ENCODE data around the gene PNMA8A.

GRCh38 chr19:46497773-46498172, 26.4 kb upstream of the PNMA8A start:
- TF ChIP-seq CTCF (conservative IDR thresholded peaks at IDR 0.05; ENCODE audit: low read length) (no peak), EZH2phosphoT487 (IDR thresholded peaks at IDR 0.05; ENCODE audit: borderline replicate concordance) (no peak)
